Calu3 (cell line): ENCODE measurements around the gene FMN1. TPM values are rescaled to one million over a fixed set of nuclear protein-coding genes. Genes with fewer than 3 reads are reported as not detected.

Source experiments
- BruUV-seq: library from RNA; stranded (reverse); fragments of 400-500 nt; replicated peaks from 2 replicates; lab custom pipeline; 2021; lab: Mats Ljungman, UMichigan
- CTCF ChIA-PET: fragments of 300-600 bp; sonication (Branson Sonifier 250); formaldehyde crosslinking; loops from one replicate; lab custom pipeline; 2022; ENCODE audit warnings: antibody characterized with exemption; lab: Charles Lee
- DNase-seq: peaks from one replicate; pipeline ENCODE4 v3.0.0; 2022
- H3K27ac Mint-ChIP-seq: one replicate; pipeline ENCODE4 v1.8.0; 2022; ENCODE audit warnings: mixed read lengths; ENCODE audit not compliant: unreplicated experiment
- H3K27me3 Mint-ChIP-seq: one replicate; pipeline ENCODE4 v1.8.0; 2022; ENCODE audit warnings: mixed read lengths; ENCODE audit not compliant: unreplicated experiment
- H3K36me3 Mint-ChIP-seq: one replicate; pipeline ENCODE4 v1.8.0; 2022; ENCODE audit warnings: mild to moderate bottlenecking, moderate library complexity, mixed read lengths; ENCODE audit not compliant: insufficient read depth, unreplicated experiment
- H3K4me1 Mint-ChIP-seq: one replicate; pipeline ENCODE4 v1.8.0; 2022; ENCODE audit warnings: mild to moderate bottlenecking, low read depth, mixed read lengths; ENCODE audit not compliant: unreplicated experiment
- H3K4me3 Mint-ChIP-seq: one replicate; pipeline ENCODE4 v1.8.0; 2022; ENCODE audit warnings: mild to moderate bottlenecking, low read depth, moderate library complexity, mixed read lengths; ENCODE audit not compliant: unreplicated experiment
- H3K9me3 Mint-ChIP-seq: one replicate; pipeline ENCODE4 v1.8.0; 2022; ENCODE audit warnings: low read depth, mixed read lengths; ENCODE audit not compliant: unreplicated experiment
- CTCF ChIP-seq: fragments of 200-600 bp; IDR thresholded peaks from one replicate; pipeline ENCODE4 v1.8.0; 2022; ENCODE audit warnings: antibody characterized with exemption; ENCODE audit not compliant: unreplicated experiment
- intact Hi-C: fragments of 100-400 bp; cut with micrococcal nuclease; formaldehyde crosslinking; loops from one replicate; pipeline ENCODE4 v1.10.0; 2022; ENCODE audit not compliant: unreplicated experiment
- total RNA-seq: library from RNA; stranded (reverse); gene quantifications from 2 replicates; pipeline ENCODE4 v1.2.3, GENCODE V29; 2022

The FMN1 gene
- total RNA-seq, 1 experiment from 2014 or later, result 7.1 TPM

- Mint-ChIP-seq H3K4me1 (no peaks in the 10 kb centered on the region), H3K36me3 (no peaks in the 10 kb centered on the region), H3K27ac (no peak overlapping the region), H3K9me3 (no peaks in the 10 kb centered on the region), H3K27me3 (no peaks in the 10 kb centered on the region), H3K4me3 (no peak overlapping the region)
- TF ChIP-seq CTCF, result no peak
- CTCF ChIA-PET, result no interaction called here
- no peak for DNase-seq
- BruUV-seq, result no TSS peak
- intact Hi-C loops, result loop anchor here (2.0 to 10.0 kb wide), 2 partner anchors 147 to 329 kb away; no protein-coding TSS in a partner anchor
Measured at GRCh38 chr15:32991619-32992111, 202.8 kb downstream of the FMN1 start.

- BruUV-seq, result no TSS peak
- DNase-seq, result no peak
- intact Hi-C loops, result loop anchor here (10.0 kb wide), 1 partner anchor 145 kb away; no protein-coding TSS in a partner anchor
Measured at GRCh38 chr15:32990071-32990470, 204.4 kb downstream of the FMN1 start.

GRCh38 chr15:32987067-32987466, 207.4 kb downstream of the FMN1 start:
- Mint-ChIP-seq H3K27ac (no peak overlapping the region), H3K36me3 (no peaks in the 10 kb centered on the region), H3K27me3 (no peaks in the 10 kb centered on the region), H3K4me3 (no peak overlapping the region), H3K9me3 (no peaks in the 10 kb centered on the region), H3K4me1 (no peaks in the 10 kb centered on the region)
- no TSS peak for BruUV-seq
- no peak for DNase-seq
- no peak for TF ChIP-seq CTCF
- CTCF ChIA-PET, result interaction anchor here (0.7 kb wide), 1 partner anchor 9 kb away, joined by 7 read pairs; no protein-coding TSS in a partner anchor
- intact Hi-C loops, result no loop called here

More at GRCh38 chr15:32990071-32990470, 204.4 kb downstream of the FMN1 start:
- Mint-ChIP-seq H3K9me3 (no peaks in the 10 kb centered on the region), H3K27me3 (no peaks in the 10 kb centered on the region), H3K4me3 (no peak overlapping the region), H3K4me1 (no peaks in the 10 kb centered on the region), H3K27ac (no peak overlapping the region), H3K36me3 (no peaks in the 10 kb centered on the region)
- CTCF ChIA-PET, result no interaction called here
- no peak for TF ChIP-seq CTCF

GRCh38 chr15:32986147-32986546, 208.4 kb downstream of the FMN1 start:
- no TSS peak for BruUV-seq
- TF ChIP-seq CTCF, result no peak

More at GRCh38 chr15:32986147-32986546, 208.4 kb downstream of the FMN1 start:
- Mint-ChIP-seq H3K27me3 (no peaks in the 10 kb centered on the region), H3K4me1 (no peaks in the 10 kb centered on the region), H3K9me3 (no peaks in the 10 kb centered on the region), H3K27ac (no peak overlapping the region), H3K36me3 (no peaks in the 10 kb centered on the region), H3K4me3 (no peak overlapping the region)
- intact Hi-C loops, result no loop called here
- CTCF ChIA-PET, result no interaction called here
- no peak for DNase-seq
